ENCODE results near the gene RLN3.
"Not testable (repeated sequence)": the region's sequence is repeated elsewhere in the genome, so short reads cannot be mapped to it uniquely, and the experiment has no call there.

DNA sequence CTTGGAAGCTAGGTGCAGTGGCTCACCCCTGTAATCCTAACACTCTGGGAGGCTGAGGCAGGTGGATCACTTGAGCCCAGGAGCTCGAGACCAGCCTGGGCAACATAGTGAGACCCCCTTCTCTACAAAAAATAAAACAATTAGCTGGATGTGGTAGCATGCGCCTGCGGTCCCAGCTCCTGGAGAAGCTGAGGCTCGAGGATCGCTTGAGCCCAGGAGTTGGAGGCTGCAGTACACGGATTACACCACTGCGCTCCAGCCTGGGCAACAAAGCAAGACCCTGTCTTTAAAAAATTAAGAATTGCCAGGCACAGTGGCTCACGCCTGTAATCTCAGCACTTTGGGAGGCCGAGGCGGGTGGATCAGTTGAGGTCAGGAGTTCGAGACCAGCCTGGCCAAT, 23.0 kb downstream of the RLN3 start:
- TF ChIP-seq, protein P1, sequence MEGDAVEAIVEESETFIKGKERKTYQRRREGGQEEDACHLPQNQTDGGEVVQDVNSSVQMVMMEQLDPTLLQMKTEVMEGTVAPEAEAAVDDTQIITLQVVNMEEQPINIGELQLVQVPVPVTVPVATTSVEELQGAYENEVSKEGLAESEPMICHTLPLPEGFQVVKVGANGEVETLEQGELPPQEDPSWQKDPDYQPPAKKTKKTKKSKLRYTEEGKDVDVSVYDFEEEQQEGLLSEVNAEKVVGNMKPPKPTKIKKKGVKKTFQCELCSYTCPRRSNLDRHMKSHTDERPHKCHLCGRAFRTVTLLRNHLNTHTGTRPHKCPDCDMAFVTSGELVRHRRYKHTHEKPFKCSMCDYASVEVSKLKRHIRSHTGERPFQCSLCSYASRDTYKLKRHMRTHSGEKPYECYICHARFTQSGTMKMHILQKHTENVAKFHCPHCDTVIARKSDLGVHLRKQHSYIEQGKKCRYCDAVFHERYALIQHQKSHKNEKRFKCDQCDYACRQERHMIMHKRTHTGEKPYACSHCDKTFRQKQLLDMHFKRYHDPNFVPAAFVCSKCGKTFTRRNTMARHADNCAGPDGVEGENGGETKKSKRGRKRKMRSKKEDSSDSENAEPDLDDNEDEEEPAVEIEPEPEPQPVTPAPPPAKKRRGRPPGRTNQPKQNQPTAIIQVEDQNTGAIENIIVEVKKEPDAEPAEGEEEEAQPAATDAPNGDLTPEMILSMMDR (IDR thresholded peaks at IDR 0.05; ENCODE audit: low read depth, low read length, missing input control) = not testable (repeated sequence)
- TF ChIP-seq TAF1 (conservative IDR thresholded peaks at IDR 0.05); RAD21 (IDR thresholded peaks at IDR 0.05); EGR1 (IDR thresholded peaks at IDR 0.05; ENCODE audit: low read depth in 2 of 2); YY1 (IDR thresholded peaks at IDR 0.05); GABPA (IDR thresholded peaks at IDR 0.05 in 1 of 2, conservative IDR thresholded peaks at IDR 0.05 in 1 of 2): not testable (repeated sequence)
- TF ChIP-seq, protein P2, sequence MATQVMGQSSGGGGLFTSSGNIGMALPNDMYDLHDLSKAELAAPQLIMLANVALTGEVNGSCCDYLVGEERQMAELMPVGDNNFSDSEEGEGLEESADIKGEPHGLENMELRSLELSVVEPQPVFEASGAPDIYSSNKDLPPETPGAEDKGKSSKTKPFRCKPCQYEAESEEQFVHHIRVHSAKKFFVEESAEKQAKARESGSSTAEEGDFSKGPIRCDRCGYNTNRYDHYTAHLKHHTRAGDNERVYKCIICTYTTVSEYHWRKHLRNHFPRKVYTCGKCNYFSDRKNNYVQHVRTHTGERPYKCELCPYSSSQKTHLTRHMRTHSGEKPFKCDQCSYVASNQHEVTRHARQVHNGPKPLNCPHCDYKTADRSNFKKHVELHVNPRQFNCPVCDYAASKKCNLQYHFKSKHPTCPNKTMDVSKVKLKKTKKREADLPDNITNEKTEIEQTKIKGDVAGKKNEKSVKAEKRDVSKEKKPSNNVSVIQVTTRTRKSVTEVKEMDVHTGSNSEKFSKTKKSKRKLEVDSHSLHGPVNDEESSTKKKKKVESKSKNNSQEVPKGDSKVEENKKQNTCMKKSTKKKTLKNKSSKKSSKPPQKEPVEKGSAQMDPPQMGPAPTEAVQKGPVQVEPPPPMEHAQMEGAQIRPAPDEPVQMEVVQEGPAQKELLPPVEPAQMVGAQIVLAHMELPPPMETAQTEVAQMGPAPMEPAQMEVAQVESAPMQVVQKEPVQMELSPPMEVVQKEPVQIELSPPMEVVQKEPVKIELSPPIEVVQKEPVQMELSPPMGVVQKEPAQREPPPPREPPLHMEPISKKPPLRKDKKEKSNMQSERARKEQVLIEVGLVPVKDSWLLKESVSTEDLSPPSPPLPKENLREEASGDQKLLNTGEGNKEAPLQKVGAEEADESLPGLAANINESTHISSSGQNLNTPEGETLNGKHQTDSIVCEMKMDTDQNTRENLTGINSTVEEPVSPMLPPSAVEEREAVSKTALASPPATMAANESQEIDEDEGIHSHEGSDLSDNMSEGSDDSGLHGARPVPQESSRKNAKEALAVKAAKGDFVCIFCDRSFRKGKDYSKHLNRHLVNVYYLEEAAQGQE (IDR thresholded peaks at IDR 0.05) = not testable (repeated sequence)
- TF ChIP-seq, protein P3, sequence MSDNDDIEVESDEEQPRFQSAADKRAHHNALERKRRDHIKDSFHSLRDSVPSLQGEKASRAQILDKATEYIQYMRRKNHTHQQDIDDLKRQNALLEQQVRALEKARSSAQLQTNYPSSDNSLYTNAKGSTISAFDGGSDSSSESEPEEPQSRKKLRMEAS (IDR thresholded peaks at IDR 0.05) = not testable (repeated sequence)

Data from liver (tissue), 3 donors.